Vagina (tissue), 2 donors: ENCODE results near the gene ABR. TPM values are rescaled to one million over a fixed set of nuclear protein-coding genes. Genes with fewer than 3 reads are reported as not detected.

Experiments used
- DNase-seq, 2 donors: peaks; one replicate each; pipeline ENCODE4 v3.0.0-alpha.2; 2017; ENCODE audit errors: extremely low spot score in 2 of 2
- H3K27ac ChIP-seq: fragments of 200-600 bp; sonication (generic); one replicate; pipeline ENCODE4 v1.5.1; 2019
- H3K27me3 ChIP-seq: fragments of 200-600 bp; sonication (generic); one replicate; pipeline ENCODE4 v1.5.1; 2019
- H3K36me3 ChIP-seq, 2 donors: fragments of 200-600 bp; sonication (generic); one replicate each; pipeline ENCODE4 v1.5.1; 2017 to 2019
- H3K4me1 ChIP-seq: fragments of 200-600 bp; sonication (generic); one replicate; pipeline ENCODE4 v1.5.1; 2019
- H3K4me3 ChIP-seq, 2 donors: fragments of 200-600 bp; sonication (generic); 1 replicate in 1 of 2; 2 replicates in 1 of 2; pipeline ENCODE4 v1.5.1; 2016 to 2019
- H3K9me3 ChIP-seq: fragments of 200-600 bp; sonication (generic); one replicate; pipeline ENCODE4 v1.5.1; 2019
- POLR2A ChIP-seq, 2 donors: fragments of 450-650 bp; IDR thresholded peaks; one replicate each; pipeline ENCODE4 v1.6.1; 2017; ENCODE audit warnings: antibody characterized with exemption in 2 of 2, mild to moderate bottlenecking in 2 of 2, moderate library complexity in 2 of 2
- POLR2AphosphoS5 ChIP-seq, 2 donors: sonication (generic); formaldehyde crosslinking; IDR thresholded peaks; one replicate each; pipeline ENCODE4 v1.9.0; 2017; ENCODE audit warnings: antibody characterized with exemption in 2 of 2, mild to moderate bottlenecking in 2 of 2, low read depth in 1 of 2; ENCODE audit not compliant: insufficient read depth in 1 of 2
- intact Hi-C: fragments of 100-400 bp; cut with DNase I; formaldehyde crosslinking; loops from one replicate; pipeline ENCODE4 v1.15.1; 2023
- total RNA-seq: library from RNA; depleted of rRNA; stranded (reverse); fragments of >200 nt; gene quantifications from one replicate; pipeline ENCODE4 v1.2.3, GENCODE V29; 2016
- TF ChIP-seq, protein P1 (sequence below), 3 experiments: fragments of 450-650 bp in 2 of 3; fragments of 200-600 bp in 1 of 3; sonication (generic) in 1 of 3; IDR thresholded peaks; one replicate each; pipeline ENCODE4 v1.5.1; 2017 to 2019; ENCODE audit warnings: antibody characterized with exemption in 3 of 3, mild to moderate bottlenecking in 2 of 3, moderate library complexity in 2 of 3

Gene ABR
- total RNA-seq, 1 donor from 2014 or later: 90.8 TPM

DNA sequence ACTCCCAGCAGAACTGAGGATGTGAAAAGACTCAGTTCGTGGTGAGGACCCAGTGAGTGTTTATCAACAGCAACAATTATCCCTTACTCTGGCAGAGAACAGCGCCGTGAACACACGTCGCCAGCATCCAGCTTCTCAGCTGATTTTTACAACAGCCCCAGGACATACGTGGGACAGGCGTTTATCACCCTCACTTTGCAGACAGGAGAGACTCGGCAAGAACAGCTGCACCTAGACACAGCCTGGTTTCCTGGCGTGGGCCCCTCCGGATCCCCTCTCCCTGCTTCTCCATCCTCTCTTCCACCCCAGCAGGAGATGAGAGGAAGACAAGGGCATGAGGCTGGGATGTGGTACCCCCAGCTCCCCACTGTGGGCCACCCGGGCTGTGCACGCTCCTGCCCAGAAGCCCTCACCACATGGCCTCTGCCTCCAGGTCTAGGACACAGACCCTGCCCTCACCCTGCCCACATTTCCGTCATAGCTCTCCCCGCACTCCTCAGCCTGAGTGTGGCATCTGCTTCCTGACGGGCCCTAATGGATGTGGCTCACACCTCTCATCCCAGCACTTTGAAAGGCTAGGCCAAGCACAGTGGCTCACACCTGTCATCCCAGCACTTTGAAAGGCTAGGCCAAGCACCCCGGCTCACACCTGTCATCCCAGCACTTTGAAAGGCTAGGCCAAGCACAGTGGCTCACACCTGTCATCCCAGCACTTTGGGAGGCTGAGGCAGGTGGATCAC, 17.5 kb downstream of the ABR start:
- no peaks in the 10 kb centered on the region for H3K36me3 ChIP-seq
- TF ChIP-seq, protein P1, sequence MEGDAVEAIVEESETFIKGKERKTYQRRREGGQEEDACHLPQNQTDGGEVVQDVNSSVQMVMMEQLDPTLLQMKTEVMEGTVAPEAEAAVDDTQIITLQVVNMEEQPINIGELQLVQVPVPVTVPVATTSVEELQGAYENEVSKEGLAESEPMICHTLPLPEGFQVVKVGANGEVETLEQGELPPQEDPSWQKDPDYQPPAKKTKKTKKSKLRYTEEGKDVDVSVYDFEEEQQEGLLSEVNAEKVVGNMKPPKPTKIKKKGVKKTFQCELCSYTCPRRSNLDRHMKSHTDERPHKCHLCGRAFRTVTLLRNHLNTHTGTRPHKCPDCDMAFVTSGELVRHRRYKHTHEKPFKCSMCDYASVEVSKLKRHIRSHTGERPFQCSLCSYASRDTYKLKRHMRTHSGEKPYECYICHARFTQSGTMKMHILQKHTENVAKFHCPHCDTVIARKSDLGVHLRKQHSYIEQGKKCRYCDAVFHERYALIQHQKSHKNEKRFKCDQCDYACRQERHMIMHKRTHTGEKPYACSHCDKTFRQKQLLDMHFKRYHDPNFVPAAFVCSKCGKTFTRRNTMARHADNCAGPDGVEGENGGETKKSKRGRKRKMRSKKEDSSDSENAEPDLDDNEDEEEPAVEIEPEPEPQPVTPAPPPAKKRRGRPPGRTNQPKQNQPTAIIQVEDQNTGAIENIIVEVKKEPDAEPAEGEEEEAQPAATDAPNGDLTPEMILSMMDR (IDR thresholded peaks at IDR 0.05): no peak
- no peak for TF ChIP-seq POLR2A (IDR thresholded peaks at IDR 0.05)
- no peak for TF ChIP-seq POLR2AphosphoS5 (IDR thresholded peaks at IDR 0.05; ENCODE audit: insufficient read depth in 1 of 2, low read depth in 1 of 2)
- DNase-seq: no peak
- H3K9me3 ChIP-seq: no peaks in the 10 kb centered on the region
- no peaks in the 10 kb centered on the region for H3K27me3 ChIP-seq
- H3K27ac ChIP-seq: no peak overlapping the region
- no peak overlapping the region for H3K4me3 ChIP-seq
- H3K4me1 ChIP-seq: peaks cover 13% of the 10 kb centered on the region
- intact Hi-C loops: no loop called here

DNA sequence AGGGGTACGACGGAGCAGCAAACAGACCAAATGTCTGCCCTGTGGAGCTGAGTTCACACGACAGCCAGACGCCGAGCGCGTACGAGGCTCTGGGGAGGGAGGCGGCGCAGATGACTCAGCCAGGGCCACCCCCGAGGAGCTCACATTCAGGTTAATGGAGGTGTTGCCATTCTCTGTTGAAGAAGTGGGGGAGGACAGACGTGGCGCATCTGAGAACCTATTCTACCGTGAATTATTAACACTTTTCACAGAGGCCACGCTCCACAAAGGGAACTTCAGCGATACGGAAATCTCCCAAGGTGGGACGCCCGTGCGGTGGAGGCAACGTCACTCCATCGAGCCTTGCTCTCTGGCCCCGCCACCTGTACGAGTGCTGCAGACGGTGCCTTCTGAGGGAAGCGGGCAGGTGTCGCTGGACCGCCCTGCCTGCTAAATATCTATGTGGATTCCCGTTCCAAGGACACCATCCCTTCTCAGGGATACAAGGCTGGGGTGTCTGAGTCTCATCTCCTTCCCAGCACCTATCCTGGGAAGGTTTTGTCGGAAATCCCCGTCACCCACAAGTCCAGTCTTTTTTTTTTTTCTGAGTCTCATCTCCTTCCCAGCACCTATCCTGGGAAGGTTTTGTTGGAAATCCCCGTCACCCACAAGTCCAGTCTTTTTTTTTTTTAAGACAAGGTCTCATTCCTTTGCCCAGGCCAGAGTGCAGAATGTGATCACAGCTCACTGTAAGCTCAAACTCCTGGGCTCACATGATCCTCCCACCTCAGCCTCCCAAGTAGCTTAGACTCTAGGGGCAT, 19.0 kb downstream of the ABR start:
- Histone ChIP-seq H3K4me1 (peaks cover 7% of the 10 kb centered on the region), H3K27me3 (no peaks in the 10 kb centered on the region), H3K9me3 (no peaks in the 10 kb centered on the region), H3K4me3 (no peak overlapping the region), H3K27ac (no peak overlapping the region), H3K36me3 (no peaks in the 10 kb centered on the region)
- intact Hi-C loops: no loop called here
- no peak for DNase-seq
- no peak for TF ChIP-seq POLR2AphosphoS5 (IDR thresholded peaks at IDR 0.05; ENCODE audit: insufficient read depth in 1 of 2, low read depth in 1 of 2)
- TF ChIP-seq POLR2A (IDR thresholded peaks at IDR 0.05): no peak
- TF ChIP-seq, protein P1 (IDR thresholded peaks at IDR 0.05): no peak

DNA sequence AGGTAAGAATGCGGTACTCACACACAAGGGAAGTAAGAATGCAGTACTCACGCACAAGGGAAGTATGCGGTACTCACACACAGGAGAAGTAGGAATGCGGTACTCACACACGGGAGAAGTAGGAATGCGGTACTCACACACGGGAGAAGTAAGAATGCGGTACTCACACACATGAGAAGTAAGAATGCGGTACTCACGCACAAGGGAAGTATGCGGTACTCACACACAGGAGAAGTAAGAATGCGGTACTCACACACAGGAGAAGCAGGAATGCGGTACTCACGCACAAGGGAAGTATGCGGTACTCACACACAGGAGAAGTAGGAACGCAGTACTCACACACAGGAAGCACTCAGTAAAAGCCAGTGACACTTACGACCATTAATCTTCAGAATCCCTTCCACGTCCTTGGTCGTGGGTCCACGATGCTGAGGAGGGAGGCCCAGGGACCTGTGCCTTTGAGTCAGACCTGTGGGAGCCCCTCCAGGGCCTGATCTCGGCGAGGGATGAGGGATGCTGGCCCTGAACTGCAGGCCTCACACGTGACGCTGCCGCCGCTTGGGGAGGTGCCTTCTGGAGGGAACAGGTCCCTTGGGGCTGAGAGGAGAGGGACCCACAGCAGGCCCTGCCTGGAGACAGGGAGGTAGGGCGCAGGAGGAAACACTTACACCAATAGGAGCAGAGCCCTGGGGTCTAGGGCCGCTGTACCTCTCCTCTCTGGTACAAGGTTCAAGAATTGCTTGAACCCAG, 20.2 kb downstream of the ABR start:
- intact Hi-C loops: no loop called here
- no peak overlapping the region for H3K4me3 ChIP-seq
- H3K27ac ChIP-seq: no peak overlapping the region
- peaks cover 10% of the 10 kb centered on the region for H3K4me1 ChIP-seq
- H3K27me3 ChIP-seq: no peaks in the 10 kb centered on the region
- H3K9me3 ChIP-seq: no peaks in the 10 kb centered on the region
- no peak for DNase-seq
- no peak for TF ChIP-seq POLR2AphosphoS5 (IDR thresholded peaks at IDR 0.05; ENCODE audit: insufficient read depth in 1 of 2, low read depth in 1 of 2)
- TF ChIP-seq, protein P1 (IDR thresholded peaks at IDR 0.05): no peak
- no peaks in the 10 kb centered on the region for H3K36me3 ChIP-seq

DNA sequence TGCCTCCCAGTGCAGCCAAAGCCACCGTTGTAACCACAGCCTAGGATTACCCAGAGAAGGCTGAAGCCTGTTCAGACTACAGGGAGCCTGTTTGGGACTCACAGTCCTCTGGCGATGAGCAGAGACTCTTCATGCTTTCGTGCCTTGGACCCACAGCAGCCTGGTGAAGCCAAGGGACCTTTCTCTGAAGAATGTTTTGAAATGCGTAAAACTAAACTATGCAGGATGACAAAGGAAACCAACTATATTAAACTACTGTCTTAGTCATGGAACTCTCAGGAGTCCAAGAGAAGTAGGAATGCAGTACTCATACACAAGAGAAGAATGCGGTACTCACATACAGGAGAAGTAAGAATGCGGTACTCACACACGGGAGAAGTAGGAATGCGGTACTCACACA, 20.9 kb downstream of the ABR start:
- Histone ChIP-seq H3K4me1 (peaks cover 13% of the 10 kb centered on the region), H3K27ac (no peak overlapping the region), H3K9me3 (no peaks in the 10 kb centered on the region), H3K36me3 (no peaks in the 10 kb centered on the region), H3K27me3 (no peaks in the 10 kb centered on the region), H3K4me3 (no peak overlapping the region)
- DNase-seq: no peak
- intact Hi-C loops: no loop called here
- TF ChIP-seq POLR2A (IDR thresholded peaks at IDR 0.05) (no peak), POLR2AphosphoS5 (IDR thresholded peaks at IDR 0.05; ENCODE audit: insufficient read depth in 1 of 2, low read depth in 1 of 2) (no peak)
- TF ChIP-seq, protein P1 (IDR thresholded peaks at IDR 0.05): no peak
